GM19025 (cell line): ENCODE results near the gene RANBP3.

Source experiments
- ATAC-seq: cut with Tn5 transposase; IDR thresholded peaks from one replicate; pipeline ENCODE4 v1.9.1; 2021; ENCODE audit warnings: mild to moderate bottlenecking, low read depth, moderate library complexity; ENCODE audit not compliant: unreplicated experiment

RANBP3 gene

DNA sequence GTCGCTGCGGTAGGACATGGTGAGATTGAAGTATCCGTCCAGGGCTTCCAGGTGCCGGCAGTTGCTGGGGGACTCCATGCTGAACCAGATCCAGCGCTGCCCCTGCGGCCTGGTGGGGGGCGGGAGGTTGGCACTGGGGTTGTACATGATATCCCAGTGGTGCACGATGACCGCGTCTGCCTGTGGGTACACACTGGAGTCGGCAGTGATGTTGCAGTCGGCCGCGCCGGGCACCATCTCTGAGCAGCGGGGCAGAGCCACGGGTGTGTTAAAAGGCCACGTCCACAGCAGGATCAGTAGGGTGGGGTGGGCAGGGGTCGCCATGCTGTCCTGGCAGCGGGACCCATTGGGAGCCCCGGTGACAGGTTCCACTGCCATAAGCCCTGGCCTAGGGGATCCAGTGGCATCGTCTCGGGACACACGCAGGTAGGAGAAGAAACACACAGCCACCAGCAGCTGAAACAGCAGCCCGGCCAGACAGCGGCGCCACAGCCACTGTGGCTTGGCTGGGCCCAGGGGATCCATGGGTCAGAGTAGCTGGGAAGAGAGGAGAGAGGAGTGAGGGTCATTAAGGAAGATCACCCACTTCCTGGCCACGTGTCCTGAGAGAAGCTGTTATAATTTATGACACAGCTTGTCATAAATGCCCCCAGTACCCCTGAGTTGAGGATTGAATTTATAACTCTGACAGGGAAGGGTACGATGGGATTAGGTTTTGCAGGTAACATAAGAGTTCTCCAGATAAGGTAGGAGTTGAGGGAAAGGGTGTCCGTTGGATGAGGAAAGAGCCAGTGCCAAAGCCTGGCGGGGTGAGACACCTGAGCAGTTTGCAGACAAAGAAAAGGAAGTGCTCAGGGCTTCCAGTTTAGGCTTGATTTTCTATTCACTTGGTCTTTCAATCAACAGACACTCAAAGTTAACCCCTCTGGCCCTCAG, 110.5 kb downstream of the RANBP3 start:
- no peak for ATAC-seq
